Neuronal stem cell (in vitro differentiated cells): Measurements from ENCODE around the gene MRPL20.

ENCODE experiments used
- DNase-seq: peaks from one replicate; pipeline ENCODE4 v3.0.0-alpha.2; 2013; ENCODE audit warnings: low spot score
- H2AFZ ChIP-seq: one replicate; pipeline ENCODE4 v1.6.1; 2013; ENCODE audit warnings: mild to moderate bottlenecking, low read length, inconsistent platforms
- H2AK5ac ChIP-seq: 2 replicates; pipeline ENCODE4 v1.6.1; 2013; ENCODE audit warnings: low read depth, mild to moderate bottlenecking, inconsistent platforms, low read length, moderate library complexity, mixed read lengths
- H2BK120ac ChIP-seq: 2 replicates; pipeline ENCODE4 v1.6.1; 2013; ENCODE audit warnings: low read depth, mild to moderate bottlenecking, inconsistent platforms, low read length, moderate library complexity, mixed read lengths
- H2BK12ac ChIP-seq: one replicate; pipeline ENCODE4 v1.6.1; 2013; ENCODE audit warnings: low read length, inconsistent platforms
- H2BK15ac ChIP-seq: 2 replicates; pipeline ENCODE4 v1.6.1; 2013; ENCODE audit warnings: mild to moderate bottlenecking, low read length, inconsistent platforms, mixed read lengths
- H2BK5ac ChIP-seq: one replicate; pipeline ENCODE4 v1.6.1; 2013; ENCODE audit warnings: inconsistent platforms, mild to moderate bottlenecking, low read length, moderate library complexity
- H3K14ac ChIP-seq: one replicate; pipeline ENCODE4 v1.6.1; 2013; ENCODE audit warnings: low read length, inconsistent platforms
- H3K18ac ChIP-seq: 2 replicates; pipeline ENCODE4 v1.6.1; 2013; ENCODE audit warnings: low read length, inconsistent platforms
- H3K23ac ChIP-seq: 2 replicates; pipeline ENCODE4 v1.6.1; 2013; ENCODE audit warnings: low read depth, mild to moderate bottlenecking, mixed read lengths, low read length, inconsistent platforms; ENCODE audit not compliant: poor library complexity
- H3K27ac ChIP-seq: replicated peaks from 3 replicates; pipeline ENCODE4 v1.5.1; 2013; ENCODE audit warnings: low read length, inconsistent platforms
- H3K27me3 ChIP-seq, 3 experiments: 2 replicates each; pipeline ENCODE4 v1.6.1; 2013; ENCODE audit warnings: low read length in 3 of 3, mild to moderate bottlenecking in 2 of 3, inconsistent platforms in 1 of 3, low read depth in 1 of 3, mixed read lengths in 1 of 3, moderate library complexity in 1 of 3; ENCODE audit not compliant: control insufficient read depth in 3 of 3, insufficient read depth in 3 of 3
- H3K36me3 ChIP-seq, 2 donors: replicated peaks in 1 of 2; 2 replicates each; pipeline ENCODE4 v1.6.1; 2013; ENCODE audit warnings: low read length in 2 of 2; ENCODE audit not compliant: control insufficient read depth in 2 of 2, insufficient read depth in 2 of 2
- H3K4ac ChIP-seq: 2 replicates; pipeline ENCODE4 v1.6.1; 2013; ENCODE audit warnings: inconsistent platforms, mild to moderate bottlenecking, low read length, moderate library complexity
- H3K4me1 ChIP-seq, 2 donors: 1 replicate in 1 of 2; 2 replicates in 1 of 2; pipeline ENCODE4 v1.6.1; 2013; ENCODE audit warnings: low read length in 2 of 2, low read depth in 1 of 2; ENCODE audit not compliant: control insufficient read depth in 2 of 2, insufficient read depth in 1 of 2
- H3K4me2 ChIP-seq: one replicate; pipeline ENCODE4 v1.6.1; 2013; ENCODE audit warnings: mild to moderate bottlenecking, low read length, inconsistent platforms; ENCODE audit not compliant: insufficient read depth, poor library complexity, severe bottlenecking
- H3K4me3 ChIP-seq, 2 donors: 2 replicates each; pipeline ENCODE4 v1.5.1; 2013; ENCODE audit warnings: low read length in 2 of 2, mild to moderate bottlenecking in 2 of 2, inconsistent platforms in 1 of 2, moderate library complexity in 1 of 2
- H3K79me1 ChIP-seq: one replicate; pipeline ENCODE4 v1.6.1; 2013; ENCODE audit warnings: low read depth, mild to moderate bottlenecking, inconsistent platforms, low read length, moderate library complexity
- H3K9ac ChIP-seq: one replicate; pipeline ENCODE4 v1.6.1; 2013; ENCODE audit warnings: mild to moderate bottlenecking, low read depth, low read length, inconsistent platforms; ENCODE audit not compliant: poor library complexity
- H3K9me3 ChIP-seq, 2 donors: replicated peaks in 1 of 2; 2 replicates each; pipeline versions ENCODE3 to v1.6.1; 2013; ENCODE audit warnings: low read length in 2 of 2, mild to moderate bottlenecking in 2 of 2, inconsistent platforms in 1 of 2, low read depth in 1 of 2, mixed read lengths in 1 of 2, moderate library complexity in 1 of 2; ENCODE audit not compliant: control insufficient read depth in 2 of 2, insufficient read depth in 1 of 2
- H4K8ac ChIP-seq: one replicate; pipeline ENCODE4 v1.6.1; 2013; ENCODE audit warnings: low read depth, mild to moderate bottlenecking, inconsistent platforms, low read length, moderate library complexity
- H4K91ac ChIP-seq: one replicate; pipeline ENCODE4 v1.6.1; 2013; ENCODE audit warnings: low read length, low read depth, mild to moderate bottlenecking, inconsistent platforms; ENCODE audit not compliant: poor library complexity
- WGBS, 2 donors: extraction: QIAGEN DNeasy Blood & Tissue Kit; methylation state at CpG; one replicate each; pipeline ENCODE4 v1.1.7; 2013; ENCODE audit warnings: missing lambda C conversion rate in 2 of 2, mixed read lengths in 1 of 2; ENCODE audit not compliant: insufficient read length in 2 of 2, insufficient replicate concordance in 1 of 2; ENCODE audit errors: extremely low coverage in 2 of 2; 5-methylcytosine and 5-hydroxymethylcytosine counted together

MRPL20 gene

DNA sequence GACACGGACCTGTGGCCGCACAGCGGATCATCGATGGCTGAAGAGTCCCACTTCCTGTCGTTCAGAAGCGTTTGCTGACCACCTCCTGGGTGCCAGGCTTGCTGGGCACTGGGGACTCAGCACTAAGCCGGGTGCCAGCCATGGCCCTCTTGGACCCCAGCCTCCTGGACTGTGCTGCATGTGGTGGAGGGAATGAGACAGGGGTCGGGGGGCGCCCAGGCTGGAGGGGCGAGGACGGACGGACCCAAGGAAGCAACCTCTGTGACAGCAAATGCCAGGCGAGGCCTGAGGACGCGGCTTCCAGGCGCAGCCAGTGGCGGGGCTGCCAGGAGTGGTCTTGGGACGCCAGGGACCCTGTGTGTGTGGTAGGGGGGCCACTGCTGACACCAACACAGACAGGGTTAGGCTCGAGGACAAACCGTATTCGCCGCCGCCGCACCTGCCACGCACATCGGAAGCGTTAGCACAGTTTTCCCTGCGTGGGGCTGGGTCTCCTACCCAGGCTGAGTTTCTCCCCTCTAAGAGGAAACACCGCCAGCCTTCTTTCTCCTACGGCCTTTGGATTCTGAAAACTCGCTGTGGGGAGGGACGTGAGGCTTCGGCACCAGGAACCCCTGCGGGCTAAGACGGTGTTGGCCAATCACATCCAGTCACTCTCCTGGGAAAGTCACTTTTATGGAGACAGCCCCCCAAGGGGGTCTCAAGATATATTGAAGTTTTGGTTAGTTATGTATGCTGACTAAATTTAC is 45.7 kb downstream of the MRPL20 start:
- WGBS, 2 donors, result no CpG with 5 or more reads among the region's 35 CpGs
- H2BK5ac ChIP-seq, result peak overlapping the region; percentile 26
- H3K27me3 ChIP-seq, result no peaks in the 10 kb centered on the region
- H3K4me1 ChIP-seq, result peaks cover 43 to 54% of the 10 kb centered on the region in 2 donors
- H3K4me2 ChIP-seq, result no peak overlapping the region
- H3K4ac ChIP-seq, result no peak overlapping the region
- H3K4me3 ChIP-seq, result no peak overlapping the region
- peak overlapping the region; percentile 83 for H3K18ac ChIP-seq
- H3K23ac ChIP-seq, result peak overlapping the region; percentile 70
- H3K14ac ChIP-seq, result peak overlapping the region; percentile 28
- peaks cover 3% of the 10 kb centered on the region for H3K79me1 ChIP-seq
- H3K9me3 ChIP-seq, result peaks cover 5% of the 10 kb centered on the region in 2 donors
- peak overlapping the region; percentile 88 for H3K27ac ChIP-seq
- peak overlapping the region; percentile 99 for H2BK12ac ChIP-seq
- no peaks in the 10 kb centered on the region for H3K36me3 ChIP-seq
- no peak for DNase-seq
- peak overlapping the region; percentile 74 for H4K91ac ChIP-seq
- H4K8ac ChIP-seq, result no peak overlapping the region
- peak overlapping the region; percentile 63 for H2AK5ac ChIP-seq
- no peak overlapping the region for H2BK120ac ChIP-seq
- H2BK15ac ChIP-seq, result peak overlapping the region; percentile 94
- no peak overlapping the region for H2AFZ ChIP-seq
- H3K9ac ChIP-seq, result peak overlapping the region; percentile 80

- peak overlapping the region; percentile 94 for H2AK5ac ChIP-seq
- no peak for DNase-seq
- peak overlapping the region; percentile 94 for H2BK15ac ChIP-seq
- no peak overlapping the region for H2AFZ ChIP-seq
- peak overlapping the region; percentile 28 for H3K14ac ChIP-seq
- no CpG with 5 or more reads among the region's 20 CpGs for WGBS, 2 donors
- peaks cover 43 to 54% of the 10 kb centered on the region in 2 donors for H3K4me1 ChIP-seq
- no peak overlapping the region for H3K4me3 ChIP-seq
- peak overlapping the region; percentile 80 for H3K9ac ChIP-seq
- H3K23ac ChIP-seq, result peak overlapping the region; percentile 70
- H2BK120ac ChIP-seq, result no peak overlapping the region
- H3K4me2 ChIP-seq, result peak overlapping the region; percentile 15
- no peaks in the 10 kb centered on the region for H3K36me3 ChIP-seq
- H3K9me3 ChIP-seq, result no peaks in the 10 kb centered on the region
- H3K4ac ChIP-seq, result peak overlapping the region; percentile 2
- peak overlapping the region; percentile 83 for H3K18ac ChIP-seq
- H3K79me1 ChIP-seq, result peaks cover 3% of the 10 kb centered on the region
- H4K91ac ChIP-seq, result peak overlapping the region; percentile 31
- H4K8ac ChIP-seq, result peak overlapping the region; percentile 94
- peak overlapping the region; percentile 99 for H2BK12ac ChIP-seq
- peak overlapping the region; percentile 70 for H2BK5ac ChIP-seq
- no peaks in the 10 kb centered on the region for H3K27me3 ChIP-seq
- peak overlapping the region; percentile 88 for H3K27ac ChIP-seq
These were observed 46.5 kb downstream of the MRPL20 start for GRCh38 chr1:1360506-1361169.

DNA sequence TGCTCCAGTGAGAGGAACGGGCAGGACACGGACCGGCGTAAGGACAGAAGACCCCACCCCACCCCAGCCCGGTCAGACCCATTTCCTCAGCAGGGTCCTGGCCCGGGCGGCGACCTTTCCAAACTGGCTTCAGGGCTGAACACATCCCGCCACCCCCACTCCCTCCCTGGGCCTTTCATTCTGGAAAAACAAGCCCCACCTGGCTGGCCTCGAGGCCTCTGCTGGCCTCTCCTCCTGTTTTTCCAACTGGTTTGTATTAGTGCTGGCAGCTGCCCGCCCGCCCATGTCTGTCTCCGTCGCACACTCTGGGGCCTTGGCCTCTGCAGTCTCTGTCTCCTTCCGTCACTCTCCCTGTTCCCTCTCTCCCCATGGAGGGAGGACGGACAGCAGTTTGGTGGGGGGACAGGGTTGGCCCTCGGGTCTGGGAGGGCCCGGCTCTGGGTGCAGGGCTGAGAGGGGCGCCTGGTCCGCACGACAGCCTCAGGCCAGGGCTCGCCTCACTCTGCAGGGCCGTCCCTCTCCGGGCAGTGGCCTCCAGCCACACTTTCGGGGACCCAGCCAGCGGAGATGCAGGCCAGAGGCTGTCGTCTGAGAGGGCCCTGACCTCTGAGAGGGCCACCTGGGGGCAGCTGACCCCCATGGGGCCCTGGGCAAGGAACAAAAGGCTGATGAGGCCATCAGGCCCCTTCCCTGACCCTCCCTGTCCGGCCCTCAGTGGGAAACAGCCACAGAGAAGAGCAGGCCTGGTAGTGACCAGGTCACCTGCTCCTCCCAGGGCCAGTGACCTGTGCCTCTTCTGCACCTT is 47.2 kb downstream of the MRPL20 start:
- peak overlapping the region; percentile 78 for H3K9ac ChIP-seq
- peak overlapping the region; percentile 74 for H2AFZ ChIP-seq
- H3K4me2 ChIP-seq, result no peak overlapping the region
- no peak overlapping the region for H4K8ac ChIP-seq
- no peak overlapping the region for H3K23ac ChIP-seq
- peaks cover 3% of the 10 kb centered on the region for H3K79me1 ChIP-seq
- no peaks in the 10 kb centered on the region for H3K36me3 ChIP-seq
- H4K91ac ChIP-seq, result no peak overlapping the region
- peaks cover 0 to 6% (median 4%) of the 10 kb centered on the region in 3 experiments for H3K27me3 ChIP-seq
- H3K18ac ChIP-seq, result peak overlapping the region; percentile 93
- H2BK12ac ChIP-seq, result peak overlapping the region; percentile 87
- peak overlapping the region in 1 of 2 donors; percentile 19 for H3K4me3 ChIP-seq
- H3K27ac ChIP-seq, result peak overlapping the region; percentile 88
- H2BK120ac ChIP-seq, result no peak overlapping the region
- peak overlapping the region; percentile 48 for H3K14ac ChIP-seq
- H2BK5ac ChIP-seq, result peak overlapping the region; percentile 70
- peak overlapping the region; percentile 94 for H2AK5ac ChIP-seq
- no peak for DNase-seq
- peaks cover 43 to 54% of the 10 kb centered on the region in 2 donors for H3K4me1 ChIP-seq
- peak overlapping the region; percentile 70 for H2BK15ac ChIP-seq
- no CpG with 5 or more reads among the region's 28 CpGs for WGBS, 2 donors
- H3K9me3 ChIP-seq, result no peaks in the 10 kb centered on the region
- H3K4ac ChIP-seq, result no peak overlapping the region
